ENCODE data around the gene APOF.
"Not testable (repeated sequence)": the region's sequence is repeated elsewhere in the genome, so short reads cannot be mapped to it uniquely, and the experiment has no call there.

APOF gene

GRCh38 chr12:56373515-56373914, 10.9 kb upstream of the APOF start:
- no peak for DNase-seq (ENCODE audit: low read depth in 2 of 2)

- no peak for DNase-seq (ENCODE audit: low read depth in 2 of 2)
Observed at GRCh38 chr12:56366948-56367347, 4.3 kb upstream of the APOF start.

DNA sequence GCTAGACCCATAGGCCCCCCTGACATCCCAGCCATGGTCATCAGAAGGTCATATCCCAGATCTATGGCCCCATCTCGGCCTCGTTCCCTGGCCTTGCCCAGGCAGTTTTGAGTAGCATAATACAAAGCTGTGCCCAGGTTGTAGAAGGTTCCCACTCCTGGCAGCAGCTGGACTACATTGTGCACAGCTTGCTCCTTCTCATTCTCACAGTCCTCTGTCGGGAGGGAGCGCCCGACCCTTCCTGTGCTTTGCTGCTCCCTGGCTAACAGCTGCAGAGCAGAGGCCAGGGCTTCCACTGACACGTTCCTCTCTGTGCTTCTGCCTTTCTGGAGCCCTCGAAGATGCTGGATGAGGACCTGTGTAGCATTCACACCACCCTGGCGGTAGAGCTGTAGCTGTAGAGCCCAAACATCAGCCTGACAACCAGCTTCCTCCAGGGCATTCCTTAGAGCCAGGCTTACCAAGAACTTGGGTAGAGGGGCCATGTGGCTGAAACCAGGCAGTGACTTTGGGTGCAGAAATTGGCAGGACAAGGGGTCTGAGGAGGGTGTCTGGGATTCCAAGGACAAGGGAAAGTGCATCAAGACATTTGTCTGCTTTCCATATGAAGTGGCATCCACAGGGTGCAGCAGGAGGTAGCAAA, 1.0 kb downstream of the APOF start:
- no peak for DNase-seq (ENCODE audit: low read depth in 2 of 2)

GRCh38 chr12:56359851-56360767, 2.5 kb downstream of the APOF start, which contains the start of gene STAT2:
Gene STAT2 (minus strand): TSS chr12:56360107. CDS start chr12:56356571, 3,536 bp downstream.
- DNase-seq (ENCODE audit: low read depth in 2 of 2): peak; percentile 96 to 99

- no peak for DNase-seq (ENCODE audit: low read depth in 2 of 2)
Observed at GRCh38 chr12:56358836-56359532, 3.7 kb downstream of the APOF start.

GRCh38 chr12:56351325-56351724, 11.3 kb downstream of the APOF start:
- no peak for DNase-seq (ENCODE audit: low read depth in 2 of 2)

DNA sequence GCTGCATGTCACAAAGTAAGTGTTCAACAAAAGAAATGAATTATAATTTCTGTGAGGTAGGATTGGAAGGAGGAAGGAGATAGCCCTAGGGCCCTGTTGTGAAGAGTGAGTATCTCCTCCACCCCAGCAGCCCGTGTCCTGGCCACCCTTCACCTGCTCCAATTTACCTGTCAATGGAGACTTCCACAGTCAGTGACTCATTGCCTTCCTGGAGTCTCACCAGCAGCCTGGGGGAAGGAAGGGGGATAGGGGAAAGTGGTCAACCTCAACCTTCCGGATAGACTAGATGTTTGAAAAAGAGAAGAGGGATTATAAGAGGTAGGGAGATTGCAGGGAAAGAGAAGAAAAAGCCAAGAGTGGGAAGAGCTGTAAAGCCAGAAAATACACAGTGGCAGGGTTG, 12.0 kb downstream of the APOF start:
- DNase-seq (ENCODE audit: low read depth in 2 of 2): no peak

DNA sequence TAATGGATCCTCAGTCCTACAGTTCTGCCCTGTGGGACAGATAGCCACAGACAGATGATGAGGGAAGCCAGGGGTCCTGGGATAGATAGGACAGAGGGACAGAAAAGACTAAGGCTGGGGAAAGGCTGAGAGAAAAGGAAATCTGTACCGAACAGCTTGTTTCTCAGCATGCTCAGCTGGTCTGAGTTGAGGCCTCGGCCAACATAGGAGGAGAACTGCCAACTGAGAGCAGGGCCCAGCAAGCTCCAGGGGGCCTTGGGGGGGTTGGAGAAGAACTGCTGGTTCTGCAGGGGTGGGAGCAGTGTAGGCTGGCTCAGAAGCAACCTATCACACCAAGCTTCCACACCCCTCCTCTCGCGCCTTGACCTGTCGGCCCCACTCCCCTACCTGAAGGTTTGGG, 13.9 kb downstream of the APOF start:
- no peak for DNase-seq (ENCODE audit: low read depth in 2 of 2)

DNA sequence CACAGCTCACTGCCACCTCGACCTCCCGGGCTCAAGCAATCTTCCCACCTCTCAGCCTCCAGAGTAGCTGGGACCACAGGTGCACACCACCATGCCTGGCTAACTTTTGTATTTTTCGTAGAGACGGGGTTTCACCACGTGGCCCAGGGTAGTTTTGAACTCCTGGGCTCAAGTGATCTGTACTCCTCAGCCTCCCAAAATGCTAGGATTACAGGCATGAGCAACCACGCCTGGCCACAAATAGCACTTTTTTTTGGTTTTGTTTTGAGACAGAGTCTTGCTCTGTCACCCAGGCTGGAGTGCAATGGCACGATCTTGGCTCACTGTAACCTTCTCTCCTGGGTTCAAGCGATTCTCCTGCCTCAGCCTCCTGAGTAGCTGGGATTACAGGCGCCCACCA, 15.4 kb downstream of the APOF start:
- not testable (repeated sequence) for DNase-seq (ENCODE audit: low read depth in 2 of 2)

DNA sequence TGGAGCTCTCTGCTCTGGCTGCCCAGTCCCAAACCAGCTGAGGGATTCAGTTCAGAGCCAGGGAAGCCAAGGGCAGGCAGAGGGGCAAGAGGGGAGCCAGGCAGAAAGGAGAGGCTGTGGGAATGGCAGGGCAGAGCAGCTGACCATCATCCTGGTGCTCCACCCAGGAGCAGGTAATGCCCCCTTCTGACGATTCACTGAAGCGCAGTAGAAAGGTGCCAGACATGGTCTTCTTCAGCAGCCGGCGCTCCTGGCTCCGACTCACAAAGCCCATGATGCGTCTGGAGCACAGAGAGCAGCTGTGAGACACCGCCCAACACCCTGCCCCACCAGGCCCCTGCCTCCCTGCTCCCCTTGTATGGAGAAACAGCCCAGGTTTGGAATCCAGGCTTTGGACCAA, 16.0 kb downstream of the APOF start:
- DNase-seq (ENCODE audit: low read depth in 2 of 2): no peak

DNA sequence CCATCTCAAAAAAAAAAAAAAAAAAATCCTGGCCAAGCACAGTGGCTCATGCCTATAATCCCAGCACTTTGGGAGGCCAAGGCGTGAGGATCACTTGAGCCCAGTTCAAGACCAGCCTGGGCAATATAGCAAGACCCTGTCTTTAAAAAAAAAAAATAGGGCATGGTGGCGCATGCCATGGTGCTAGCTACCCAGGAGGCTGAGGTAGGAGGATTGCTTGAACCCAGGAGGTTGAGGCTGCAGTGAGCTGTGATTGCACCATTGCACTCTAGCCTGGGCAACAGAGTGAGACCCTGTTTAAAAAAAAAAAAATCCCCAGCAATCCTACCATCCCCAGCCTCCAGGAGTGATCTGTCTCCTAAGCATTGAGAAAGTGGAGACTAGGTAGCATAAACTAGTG, 20.4 kb downstream of the APOF start:
- DNase-seq (ENCODE audit: low read depth in 2 of 2): not testable (repeated sequence)

- DNase-seq (ENCODE audit: low read depth in 2 of 2): no peak
Observed at GRCh38 chr12:56341616-56342015, 21.0 kb downstream of the APOF start.

DNA sequence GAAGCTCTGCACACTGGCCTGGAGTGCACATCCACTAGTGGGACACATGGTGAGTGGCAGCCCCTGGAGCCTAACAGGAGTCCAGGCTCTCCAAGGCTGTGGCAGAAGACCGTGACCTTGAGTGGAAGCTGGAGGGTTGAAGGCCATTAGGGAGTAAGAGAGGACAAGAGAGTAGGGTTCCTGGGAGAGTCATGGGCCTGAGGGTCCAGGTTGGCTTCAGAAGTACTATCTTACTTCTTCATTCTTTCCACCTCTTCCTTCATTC, 23.6 kb downstream of the APOF start:
- DNase-seq (ENCODE audit: low read depth in 2 of 2): no peak

- DNase-seq (ENCODE audit: low read depth in 2 of 2): peak; percentile 64 to 86
Observed at GRCh38 chr12:56338308-56339157, 24.1 kb downstream of the APOF start, which contains the start of gene IL23A. Gene IL23A (plus strand): TSS chr12:56338884. CDS start chr12:56339045, 161 bp downstream.

DNA sequence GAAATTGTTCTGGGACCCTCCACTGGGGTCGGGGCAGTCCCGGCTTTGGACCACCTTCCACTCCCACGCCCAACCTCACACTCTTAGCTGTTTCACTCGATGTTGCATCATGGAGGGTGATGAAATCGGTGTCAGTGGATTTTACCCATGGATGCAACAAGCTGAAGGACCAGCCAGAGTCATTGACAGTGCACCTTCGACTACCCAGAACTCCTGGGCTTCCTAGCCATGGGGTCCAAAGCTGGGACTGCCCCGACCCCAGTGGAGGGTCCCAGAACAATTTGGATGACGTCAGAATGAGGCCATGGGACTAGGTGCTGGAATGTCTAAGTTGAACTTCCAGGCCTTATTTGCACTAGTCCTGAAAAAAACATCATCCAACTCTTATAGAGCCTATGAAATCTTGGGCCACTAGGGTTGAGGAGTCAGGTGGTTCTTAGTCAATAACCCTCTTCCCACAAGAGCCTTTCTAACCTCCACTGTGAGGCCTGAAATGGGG, 24.9 kb downstream of the APOF start:
- DNase-seq (ENCODE audit: low read depth in 2 of 2): no peak

GRCh38 chr12:56336361-56337167, 26.1 kb downstream of the APOF start:
- DNase-seq (ENCODE audit: low read depth in 2 of 2): no peak

DNA sequence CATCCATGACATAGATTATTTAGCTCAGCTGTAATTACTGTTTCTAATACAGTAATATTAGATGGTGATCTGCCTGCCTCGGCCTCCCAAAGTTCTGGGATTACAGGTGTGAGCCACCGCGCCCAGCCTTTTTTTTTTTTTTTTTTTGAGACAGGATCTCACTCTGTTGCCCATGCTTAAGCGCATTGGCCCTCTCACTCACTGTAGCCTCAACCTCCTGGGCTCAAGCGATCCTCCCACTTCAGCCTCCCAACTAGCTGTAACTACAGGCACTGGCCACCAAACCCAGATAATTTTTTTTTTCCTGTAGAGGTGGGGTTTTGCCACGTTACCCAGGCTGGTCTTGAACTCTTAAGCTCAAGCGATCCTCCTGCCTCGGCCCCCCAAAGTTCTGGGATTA, 27.1 kb downstream of the APOF start:
- DNase-seq (ENCODE audit: low read depth in 2 of 2): not testable (repeated sequence)

GRCh38 chr12:56334490-56334793, 28.2 kb downstream of the APOF start:
- no peak for DNase-seq (ENCODE audit: low read depth in 2 of 2)

GRCh38 chr12:56333679-56334489, 28.8 kb downstream of the APOF start, which contains the start of gene PAN2:
Gene PAN2 (minus strand): TSS chr12:56334000. CDS start chr12:56333094, 906 bp downstream.
- DNase-seq (ENCODE audit: low read depth in 2 of 2): peak; percentile 82 to 90

GRCh38 chr12:56333197-56333678, 29.4 kb downstream of the APOF start:
- DNase-seq (ENCODE audit: low read depth in 2 of 2): no peak
